ENCODE measurements around the gene CCDC60. TPM values are rescaled to one million over a fixed set of nuclear protein-coding genes. Genes with fewer than 3 reads are reported as not detected.

Gene CCDC60
- total RNA-seq, 4 donors from 2014 or later = not detected

GRCh38 chr12:119512772-119513497 lies 178.4 kb downstream of the CCDC60 start:
- H3K36me3 ChIP-seq = no peaks in the 10 kb centered on the region
- H3K27ac ChIP-seq = no peak overlapping the region
- no peaks in the 10 kb centered on the region for H3K4me1 ChIP-seq
- no peaks in the 10 kb centered on the region for H3K9me3 ChIP-seq
- no peaks in the 10 kb centered on the region for H3K27me3 ChIP-seq
- no peak for DNase-seq
- no peak overlapping the region for H3K4me3 ChIP-seq
- no peak for ATAC-seq
- in situ Hi-C loops (cut with MboI; ENCODE audit: low sequenced_read_pairs in 4 of 4) (no loop called here), intact Hi-C loops (cut with DNase I; ENCODE audit: low total_unique reads) (no loop called here)
- TF ChIP-seq CTCF (IDR thresholded peaks at IDR 0.05 in 4 of 5, conservative IDR thresholded peaks at IDR 0.05 in 1 of 5) = no peak
- no peak for TF ChIP-seq POLR2A (IDR thresholded peaks at IDR 0.05)

- DNase-seq = no peak
- Histone ChIP-seq H3K36me3 (no peaks in the 10 kb centered on the region), H3K4me1 (no peaks in the 10 kb centered on the region), H3K9me3 (no peaks in the 10 kb centered on the region), H3K4me3 (no peak overlapping the region), H3K27ac (no peak overlapping the region), H3K27me3 (no peaks in the 10 kb centered on the region)
- no peak for ATAC-seq
- intact Hi-C loops (cut with DNase I; ENCODE audit: low total_unique reads) (no loop called here), in situ Hi-C loops (cut with MboI; ENCODE audit: low sequenced_read_pairs in 4 of 4) (no loop called here)
- TF ChIP-seq CTCF (IDR thresholded peaks at IDR 0.05 in 4 of 5, conservative IDR thresholded peaks at IDR 0.05 in 1 of 5) (no peak), POLR2A (IDR thresholded peaks at IDR 0.05) (no peak)
Measured at GRCh38 chr12:119528241-119528640, 193.7 kb downstream of the CCDC60 start.

- TF ChIP-seq CTCF (IDR thresholded peaks at IDR 0.05 in 4 of 5, conservative IDR thresholded peaks at IDR 0.05 in 1 of 5) = no peak
- no peak for TF ChIP-seq POLR2A (IDR thresholded peaks at IDR 0.05)
- no peak for DNase-seq
- Histone ChIP-seq H3K9me3 (no peaks in the 10 kb centered on the region), H3K4me1 (no peaks in the 10 kb centered on the region), H3K36me3 (no peaks in the 10 kb centered on the region), H3K4me3 (no peak overlapping the region), H3K27me3 (no peaks in the 10 kb centered on the region), H3K27ac (no peak overlapping the region)
- no peak for ATAC-seq
- intact Hi-C loops (cut with DNase I; ENCODE audit: low total_unique reads) (loop anchor here (10.0 kb wide), 1 partner anchor 426 kb away; no protein-coding TSS in a partner anchor), in situ Hi-C loops (cut with MboI; ENCODE audit: low sequenced_read_pairs in 4 of 4) (loop anchor here in 1 of 4 donors (10.0 kb wide), 1 partner anchor 96 kb away; no protein-coding TSS in a partner anchor)
Measured at GRCh38 chr12:119540476-119540875, 205.9 kb downstream of the CCDC60 start.

DNA sequence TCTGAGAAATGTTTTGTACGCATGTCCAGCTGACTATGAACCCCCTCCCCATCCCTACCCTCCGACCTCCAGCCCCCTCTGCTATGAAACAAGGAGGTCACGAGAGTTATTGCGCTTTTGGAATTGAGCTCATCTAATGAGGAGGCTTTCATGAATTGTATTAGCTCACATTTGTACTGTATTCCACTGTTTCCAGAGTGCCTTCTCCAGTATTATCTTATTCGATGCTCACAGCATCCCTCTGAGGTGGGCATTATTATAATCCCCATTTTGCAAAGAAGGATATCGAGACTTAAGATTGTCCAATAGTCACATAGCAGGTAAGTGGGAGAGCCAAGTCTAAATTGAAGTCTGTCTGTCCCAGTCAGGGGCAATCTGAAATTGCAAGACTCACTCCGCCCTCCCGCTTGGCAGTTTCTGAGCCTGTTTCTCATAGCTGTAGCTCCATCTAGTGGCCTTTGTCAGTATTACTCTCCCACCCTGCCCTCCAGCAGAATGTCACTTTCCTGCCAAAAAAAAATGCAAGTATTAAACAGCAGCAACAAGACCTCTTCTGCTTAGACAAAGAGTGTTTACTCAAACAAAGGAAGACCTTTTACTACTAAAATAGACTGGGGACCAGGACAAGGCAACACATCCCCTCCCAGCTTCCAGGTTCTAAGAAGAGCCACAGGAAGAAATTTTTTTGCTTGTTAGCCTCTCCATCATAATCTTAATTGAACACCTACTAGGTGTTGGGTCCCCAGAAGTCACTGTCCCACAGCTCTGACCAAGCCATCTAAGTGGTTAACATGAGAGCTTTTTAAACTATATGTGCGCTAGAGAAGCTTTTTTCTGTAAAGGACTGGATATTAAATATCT lies 210.5 kb downstream of the CCDC60 start:
- DNase-seq = peak; percentile 38 to 47
- Histone ChIP-seq H3K36me3 (no peaks in the 10 kb centered on the region), H3K4me3 (no peak overlapping the region), H3K27ac (no peak overlapping the region), H3K4me1 (no peaks in the 10 kb centered on the region), H3K27me3 (no peaks in the 10 kb centered on the region), H3K9me3 (no peaks in the 10 kb centered on the region)
- TF ChIP-seq CTCF (IDR thresholded peaks at IDR 0.05 in 4 of 5, conservative IDR thresholded peaks at IDR 0.05 in 1 of 5) (peak; percentile 69 to 87 (median 81)), POLR2A (IDR thresholded peaks at IDR 0.05) (no peak)
- in situ Hi-C loops (cut with MboI; ENCODE audit: low sequenced_read_pairs in 4 of 4) (loop anchor here in 1 of 4 donors (10.0 kb wide), 1 partner anchor 100 kb away; no protein-coding TSS in a partner anchor), intact Hi-C loops (cut with DNase I; ENCODE audit: low total_unique reads) (loop anchor here (2.0 to 10.0 kb wide), 2 partner anchors 430 to 1140 kb away; no protein-coding TSS in a partner anchor)
- ATAC-seq = peak; percentile 54 to 81

All from gastrocnemius medialis (tissue), 4 donors.